Dedifferentiated amniotic fluid mesenchymal stem cell (primary cell): ENCODE results near the gene OR2L5.

ENCODE experiments used
- DNase-seq: peaks from one replicate; pipeline ENCODE4 v3.0.0-alpha.2; 2016; ENCODE audit errors: extremely low spot score

Gene OR2L5

GRCh38 chr1:248013229-248013710, at the start of gene OR2L5:
Gene OR2L5 (plus strand): TSS chr1:248013660. CDS start chr1:248021948, 8,288 bp downstream.
- DNase-seq = no peak

GRCh38 chr1:247964933-247965332, 48.5 kb upstream of the OR2L5 start, which contains the start of gene OR2AK2:
Gene OR2AK2 (plus strand): TSS chr1:247965233. CDS start chr1:247965377, 144 bp downstream.
- no peak for DNase-seq

GRCh38 chr1:247966532-247967204, 46.8 kb upstream of the OR2L5 start:
- no peak for DNase-seq

- DNase-seq = no peak
These were observed 20.5 kb upstream of the OR2L5 start for GRCh38 chr1:247992986-247993385.

- DNase-seq = no peak
These were observed 14.6 kb upstream of the OR2L5 start for GRCh38 chr1:247998811-247999210.

GRCh38 chr1:248000169-248000568, 13.3 kb upstream of the OR2L5 start:
- no peak for DNase-seq

- DNase-seq = no peak
These were observed 5.7 kb upstream of the OR2L5 start for GRCh38 chr1:248007778-248008177.

GRCh38 chr1:248009681-248010080, 3.8 kb upstream of the OR2L5 start:
- DNase-seq = no peak

GRCh38 chr1:248015803-248016202, 2.3 kb downstream of the OR2L5 start:
- DNase-seq = no peak

GRCh38 chr1:248029770-248030169, 16.3 kb downstream of the OR2L5 start, which contains the start of gene OR2L2:
Gene OR2L2 (plus strand): TSS chr1:248030070. CDS start chr1:248038268, 8,198 bp downstream.
- DNase-seq = no peak

GRCh38 chr1:248045209-248045608, 31.7 kb downstream of the OR2L5 start:
- DNase-seq = no peak

GRCh38 chr1:248046536-248046935, 33.1 kb downstream of the OR2L5 start, which contains the start of gene OR2L3:
Gene OR2L3 (plus strand): TSS chr1:248046836. CDS start chr1:248060682, 13,846 bp downstream.
- no peak for DNase-seq

- no peak for DNase-seq
These were observed 33.5 kb downstream of the OR2L5 start for GRCh38 chr1:248047008-248047407.

GRCh38 chr1:248054671-248055070, 41.2 kb downstream of the OR2L5 start:
- no peak for DNase-seq

GRCh38 chr1:248055261-248055660, 41.8 kb downstream of the OR2L5 start:
- no peak for DNase-seq

- no peak for DNase-seq
These were observed 51.6 kb downstream of the OR2L5 start for GRCh38 chr1:248065071-248065470.

GRCh38 chr1:248065604-248066003, 52.1 kb downstream of the OR2L5 start:
- DNase-seq = no peak
